Neural crest cell (in vitro differentiated cells): ENCODE measurements around the gene CDH24. TPM values are rescaled to one million over a fixed set of nuclear protein-coding genes. Genes with fewer than 3 reads are reported as not detected.
A peak's percentile ranks its signal among the peaks of the same experiment; 100 is the strongest.

Source experiments
- DNase-seq: peaks from one replicate; pipeline ENCODE4 v3.0.0; 2021; ENCODE audit warnings: low read depth, mixed read lengths, low spot score
- H3K27ac Mint-ChIP-seq: one replicate; pipeline ENCODE4 v1.8.0; 2021; ENCODE audit warnings: mild to moderate bottlenecking, mixed read lengths; ENCODE audit not compliant: unreplicated experiment
- H3K27me3 Mint-ChIP-seq: 2 replicates; pipeline ENCODE4 v1.8.0; 2021; ENCODE audit warnings: low read depth, mild to moderate bottlenecking, mixed read lengths
- H3K36me3 Mint-ChIP-seq: 2 replicates; pipeline ENCODE4 v1.8.0; 2021; ENCODE audit warnings: low read depth, mild to moderate bottlenecking, mixed read lengths
- H3K4me1 Mint-ChIP-seq: 2 replicates; pipeline ENCODE4 v1.8.0; 2021; ENCODE audit warnings: mixed read lengths
- H3K4me3 Mint-ChIP-seq: one replicate; pipeline ENCODE4 v1.8.0; 2021; ENCODE audit warnings: mild to moderate bottlenecking, mixed read lengths
- H3K9me3 Mint-ChIP-seq: 2 replicates; pipeline ENCODE4 v1.8.0; 2021; ENCODE audit warnings: mixed read lengths
- total RNA-seq: library from RNA; stranded (reverse); gene quantifications from 2 replicates; pipeline ENCODE4 v1.2.1, GENCODE V29; 2021
- TF ChIP-seq, protein P1 (sequence below): fragments of 200-600 bp; sonication (generic); conservative IDR thresholded peaks from 2 replicates; pipeline ENCODE4 v1.5.0; 2021; ENCODE audit warnings: antibody characterized with exemption, mild to moderate bottlenecking

The CDH24 gene
- total RNA-seq, 1 donor from 2014 or later: 37.2 TPM

DNA sequence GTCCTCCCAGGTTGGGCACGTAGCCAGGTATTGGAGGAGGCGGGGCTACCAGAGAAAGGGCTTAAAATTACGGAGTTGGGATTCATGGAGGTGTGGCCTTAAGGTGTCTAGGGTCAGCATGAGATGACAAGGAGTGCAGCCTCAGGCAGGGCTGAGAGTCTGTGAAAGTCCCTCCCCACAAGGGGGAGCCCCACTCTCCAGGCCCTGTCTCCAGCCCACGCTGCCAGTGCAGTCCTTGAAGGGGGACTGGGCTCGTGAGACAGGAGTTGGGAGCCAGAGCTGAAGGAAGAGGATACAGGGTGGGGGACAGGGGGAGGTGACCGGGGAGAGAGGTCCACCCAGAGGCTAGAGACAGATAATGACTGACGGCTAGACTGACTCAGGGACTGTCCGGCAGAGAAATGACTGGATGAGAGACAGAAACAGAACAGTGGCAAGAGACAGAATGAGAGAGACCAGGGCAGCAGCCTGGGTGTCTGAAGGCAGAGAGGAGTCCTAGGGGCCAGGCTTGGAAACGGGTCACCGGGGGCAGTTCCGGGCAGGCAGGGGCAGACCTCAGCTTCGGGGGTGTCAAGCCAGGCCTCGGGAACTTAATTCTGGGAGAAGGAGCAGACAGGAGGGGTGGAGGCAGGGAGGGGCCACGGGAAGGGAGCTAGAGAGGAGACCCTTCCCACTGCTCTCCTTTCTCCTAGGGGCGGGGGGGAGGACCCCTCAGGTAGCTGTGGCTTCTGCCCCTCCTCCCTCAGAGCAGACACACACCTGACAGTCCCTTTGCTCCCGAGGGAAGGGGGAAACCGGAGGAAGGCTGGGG, 970 bp downstream of the CDH24 start:
- Mint-ChIP-seq H3K4me3 (peak overlapping the region; percentile 93), H3K27me3 (peaks cover 5% of the 10 kb centered on the region), H3K27ac (peak overlapping the region; percentile 67), H3K4me1 (peaks cover 20% of the 10 kb centered on the region), H3K9me3 (no peaks in the 10 kb centered on the region), H3K36me3 (peaks cover 2% of the 10 kb centered on the region)
- TF ChIP-seq, protein P1, sequence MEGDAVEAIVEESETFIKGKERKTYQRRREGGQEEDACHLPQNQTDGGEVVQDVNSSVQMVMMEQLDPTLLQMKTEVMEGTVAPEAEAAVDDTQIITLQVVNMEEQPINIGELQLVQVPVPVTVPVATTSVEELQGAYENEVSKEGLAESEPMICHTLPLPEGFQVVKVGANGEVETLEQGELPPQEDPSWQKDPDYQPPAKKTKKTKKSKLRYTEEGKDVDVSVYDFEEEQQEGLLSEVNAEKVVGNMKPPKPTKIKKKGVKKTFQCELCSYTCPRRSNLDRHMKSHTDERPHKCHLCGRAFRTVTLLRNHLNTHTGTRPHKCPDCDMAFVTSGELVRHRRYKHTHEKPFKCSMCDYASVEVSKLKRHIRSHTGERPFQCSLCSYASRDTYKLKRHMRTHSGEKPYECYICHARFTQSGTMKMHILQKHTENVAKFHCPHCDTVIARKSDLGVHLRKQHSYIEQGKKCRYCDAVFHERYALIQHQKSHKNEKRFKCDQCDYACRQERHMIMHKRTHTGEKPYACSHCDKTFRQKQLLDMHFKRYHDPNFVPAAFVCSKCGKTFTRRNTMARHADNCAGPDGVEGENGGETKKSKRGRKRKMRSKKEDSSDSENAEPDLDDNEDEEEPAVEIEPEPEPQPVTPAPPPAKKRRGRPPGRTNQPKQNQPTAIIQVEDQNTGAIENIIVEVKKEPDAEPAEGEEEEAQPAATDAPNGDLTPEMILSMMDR: peak; percentile 75
- peak; percentile 74 for DNase-seq

- Mint-ChIP-seq H3K4me1 (peaks cover 20% of the 10 kb centered on the region), H3K9me3 (no peaks in the 10 kb centered on the region), H3K4me3 (peak overlapping the region; percentile 93), H3K27me3 (peaks cover 5% of the 10 kb centered on the region), H3K27ac (no peak overlapping the region), H3K36me3 (peaks cover 2% of the 10 kb centered on the region)
- TF ChIP-seq, protein P1: no peak
- DNase-seq: no peak
Measured at GRCh38 chr14:23055621-23056144, 1.6 kb downstream of the CDH24 start.

- TF ChIP-seq, protein P1: no peak
- H3K4me3 Mint-ChIP-seq: peak overlapping the region; percentile 64
Measured at GRCh38 chr14:23055147-23055550, 2.2 kb downstream of the CDH24 start.

GRCh38 chr14:23054000-23054811, 3.1 kb downstream of the CDH24 start:
- DNase-seq: no peak
- H3K27me3 Mint-ChIP-seq: peaks cover 5% of the 10 kb centered on the region
- H3K9me3 Mint-ChIP-seq: no peaks in the 10 kb centered on the region
- no peak overlapping the region for H3K27ac Mint-ChIP-seq
- TF ChIP-seq, protein P1: peak; percentile 28
- peaks cover 2% of the 10 kb centered on the region for H3K36me3 Mint-ChIP-seq
- H3K4me3 Mint-ChIP-seq: peak overlapping the region; percentile 64
- H3K4me1 Mint-ChIP-seq: peaks cover 20% of the 10 kb centered on the region

More at GRCh38 chr14:23055147-23055550, 2.2 kb downstream of the CDH24 start:
- H3K27me3 Mint-ChIP-seq: peaks cover 5% of the 10 kb centered on the region
- peaks cover 2% of the 10 kb centered on the region for H3K36me3 Mint-ChIP-seq
- H3K4me1 Mint-ChIP-seq: peaks cover 20% of the 10 kb centered on the region
- DNase-seq: no peak
- no peak overlapping the region for H3K27ac Mint-ChIP-seq
- H3K9me3 Mint-ChIP-seq: no peaks in the 10 kb centered on the region

GRCh38 chr14:23053426-23053825, 3.9 kb downstream of the CDH24 start:
- Mint-ChIP-seq H3K36me3 (peaks cover 2% of the 10 kb centered on the region), H3K4me1 (peaks cover 20% of the 10 kb centered on the region), H3K27ac (no peak overlapping the region), H3K4me3 (no peak overlapping the region), H3K27me3 (peaks cover 5% of the 10 kb centered on the region), H3K9me3 (no peaks in the 10 kb centered on the region)
- TF ChIP-seq, protein P1: no peak
- DNase-seq: no peak
